ENCODE results near the gene BDH2.

DNA sequence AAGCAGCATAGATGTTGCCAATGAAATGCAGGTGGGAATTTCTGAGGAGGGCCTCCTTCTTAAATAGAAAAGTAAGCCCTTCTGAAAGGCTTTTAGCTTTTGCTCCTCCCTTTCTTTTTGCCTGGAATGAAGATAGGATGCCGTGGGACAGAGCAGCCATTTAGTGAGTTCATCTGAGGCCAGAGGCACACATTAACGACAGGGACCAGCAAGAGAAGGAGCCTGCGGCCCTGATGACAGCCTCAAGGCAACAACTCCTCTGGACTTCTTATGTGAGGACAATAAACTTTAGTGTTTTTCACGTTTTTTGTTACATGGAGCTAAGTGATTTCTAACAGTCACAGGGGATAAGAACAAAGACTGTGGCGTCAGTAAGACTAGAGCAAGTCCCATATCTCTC lies 1.1 kb upstream of the BDH2 start:
- no peak for TF ChIP-seq ZNF384 (IDR thresholded peaks at IDR 0.05)
- TF ChIP-seq FOXK2 (IDR thresholded peaks at IDR 0.05): no peak
- TF ChIP-seq ELF4 (IDR thresholded peaks at IDR 0.05): no peak
- TF ChIP-seq SP1 (IDR thresholded peaks at IDR 0.05): no peak
- TF ChIP-seq BHLHE40 (IDR thresholded peaks at IDR 0.05; ENCODE audit: borderline replicate concordance): no peak

All from HEK293T (cell line).